SH-SY5Y (cell line): ENCODE data around the gene SLC66A1.

Experiments
- GATA2 ChIP-seq: IDR thresholded peaks from 2 replicates; pipeline ENCODE4 v1.6.1; 2011; ENCODE audit warnings: mild to moderate bottlenecking, low read depth, low read length
- GATA3 ChIP-seq: IDR thresholded peaks from 2 replicates; pipeline ENCODE4 v1.6.1; 2011; ENCODE audit warnings: low read depth, mild to moderate bottlenecking, low read length, moderate library complexity

DNA sequence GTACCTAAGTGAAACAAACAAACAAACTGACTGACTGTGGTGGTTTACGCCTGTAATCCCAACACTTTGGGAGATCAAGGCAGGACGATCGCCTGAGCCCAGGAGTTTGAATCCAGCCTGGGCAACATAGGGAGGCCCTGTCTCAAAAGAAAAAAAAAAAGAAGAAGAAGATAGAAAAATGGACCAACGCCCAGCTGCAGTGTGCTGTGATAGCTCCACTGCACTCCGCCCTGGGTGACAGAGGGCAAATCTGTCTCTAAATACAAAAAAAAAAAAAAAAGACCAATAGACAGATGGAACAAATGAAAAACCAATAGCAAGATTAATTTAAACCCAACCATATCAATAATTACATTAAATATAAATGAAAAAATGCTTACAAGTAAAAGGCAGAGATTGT lies 37.5 kb upstream of the SLC66A1 start:
- TF ChIP-seq GATA2: no peak
- no peak for TF ChIP-seq GATA3
